ENCODE results near the gene ZNF688. TPM values are rescaled to one million over a fixed set of nuclear protein-coding genes. Genes with fewer than 3 reads are reported as not detected.

The ZNF688 gene
- total and polyA plus RNA-seq, 9 of the 15 experiments (the other 6 are each of a cell fraction or from before 2014, with no cell fraction given), result 0.48 to 12.9 (median 4.5) TPM

DNA sequence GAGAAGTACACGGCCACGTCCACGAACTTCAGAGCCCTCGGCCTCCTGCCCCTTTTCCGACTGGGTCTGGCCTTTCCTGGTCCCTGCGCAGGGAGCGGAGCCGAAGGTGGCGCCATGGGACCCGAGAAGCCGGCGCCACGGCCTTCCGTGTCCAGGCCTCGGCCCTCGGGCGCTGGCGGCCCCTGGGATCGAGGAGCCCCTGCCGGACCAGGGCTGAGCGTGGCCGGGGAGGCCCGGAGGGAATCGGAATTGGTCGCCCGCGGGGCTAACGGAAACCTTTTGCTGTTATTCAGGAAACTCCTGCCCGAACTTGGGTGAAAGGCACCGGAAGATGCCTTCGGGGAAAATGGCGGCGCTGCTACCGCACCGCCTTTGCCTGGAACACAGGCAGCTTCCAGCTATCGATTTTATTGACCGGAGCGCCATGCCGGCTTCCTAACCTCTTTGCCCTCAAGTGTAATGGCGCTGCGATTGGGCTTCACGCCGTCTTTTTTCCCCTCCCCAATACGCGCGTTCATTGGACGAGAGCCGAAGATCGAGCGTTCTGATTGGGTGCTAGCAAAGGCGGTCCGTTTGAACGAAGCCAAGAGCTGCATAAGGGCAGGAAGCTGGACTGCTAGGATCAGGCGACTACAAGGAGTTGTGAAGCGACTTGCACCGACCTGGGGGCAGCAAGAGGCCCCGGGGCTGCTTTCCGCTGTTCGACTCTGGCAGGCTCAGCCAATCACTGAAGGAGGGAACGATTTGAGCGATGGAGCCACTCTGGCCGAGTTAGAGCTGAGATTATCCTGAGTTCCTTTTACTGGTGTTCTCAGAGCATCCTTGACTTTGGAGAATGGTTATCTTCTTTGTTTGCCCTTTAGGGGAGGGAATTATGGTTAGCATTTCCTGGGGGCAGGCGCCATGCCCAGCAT is 38.7 kb upstream of the ZNF688 start, which contains the start of gene ZNF689 (continued):
- TF ChIP-seq, protein P1, sequence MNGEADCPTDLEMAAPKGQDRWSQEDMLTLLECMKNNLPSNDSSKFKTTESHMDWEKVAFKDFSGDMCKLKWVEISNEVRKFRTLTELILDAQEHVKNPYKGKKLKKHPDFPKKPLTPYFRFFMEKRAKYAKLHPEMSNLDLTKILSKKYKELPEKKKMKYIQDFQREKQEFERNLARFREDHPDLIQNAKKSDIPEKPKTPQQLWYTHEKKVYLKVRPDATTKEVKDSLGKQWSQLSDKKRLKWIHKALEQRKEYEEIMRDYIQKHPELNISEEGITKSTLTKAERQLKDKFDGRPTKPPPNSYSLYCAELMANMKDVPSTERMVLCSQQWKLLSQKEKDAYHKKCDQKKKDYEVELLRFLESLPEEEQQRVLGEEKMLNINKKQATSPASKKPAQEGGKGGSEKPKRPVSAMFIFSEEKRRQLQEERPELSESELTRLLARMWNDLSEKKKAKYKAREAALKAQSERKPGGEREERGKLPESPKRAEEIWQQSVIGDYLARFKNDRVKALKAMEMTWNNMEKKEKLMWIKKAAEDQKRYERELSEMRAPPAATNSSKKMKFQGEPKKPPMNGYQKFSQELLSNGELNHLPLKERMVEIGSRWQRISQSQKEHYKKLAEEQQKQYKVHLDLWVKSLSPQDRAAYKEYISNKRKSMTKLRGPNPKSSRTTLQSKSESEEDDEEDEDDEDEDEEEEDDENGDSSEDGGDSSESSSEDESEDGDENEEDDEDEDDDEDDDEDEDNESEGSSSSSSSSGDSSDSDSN (IDR thresholded peaks at IDR 0.05; ENCODE audit: borderline replicate concordance in 1 of 2, low read depth in 2 of 2, low read length in 2 of 2), result peak in 1 of 2 experiments; percentile 64; a peak in 1 of 4 replicates
- no peak for TF ChIP-seq SNRNP70 (optimal IDR thresholded peaks at IDR 0.05; ENCODE audit: low read depth, low read length)
- peak; percentile 60 for TF ChIP-seq HNRNPLL (IDR thresholded peaks at IDR 0.05; ENCODE audit: low read depth, low read length, poor library complexity, severe bottlenecking)
- TF ChIP-seq HMGN3 (IDR thresholded peaks at IDR 0.05; ENCODE audit: borderline replicate concordance, extremely low read depth, insufficient read length, low read depth, low read length), result peak; percentile 21
- 0 out of 2 replicates have a peak, but pooled peaks have one; percentile 24 for TF ChIP-seq E2F3 (CRISPR knock-in tag; IDR thresholded peaks at IDR 0.05)
- 0 out of 2 replicates have a peak, but pooled peaks have one; percentile 2 for TF ChIP-seq SAFB (IDR thresholded peaks at IDR 0.05; ENCODE audit: borderline replicate concordance, low read depth, low read length)
- TF ChIP-seq SAP30 (IDR thresholded peaks at IDR 0.05; ENCODE audit: borderline replicate concordance, insufficient read depth, low read depth, low read length, poor library complexity, severe bottlenecking), result peak; percentile 74
- TF ChIP-seq ZNF408 (CRISPR knock-in tag; IDR thresholded peaks at IDR 0.05; ENCODE audit: low read depth), result no peak
- TF ChIP-seq POLR2H (tag; IDR thresholded peaks at IDR 0.05; ENCODE audit: low read depth), result peak; percentile 78
- TF ChIP-seq ZNF589 (CRISPR knock-in tag; IDR thresholded peaks at IDR 0.05; ENCODE audit: low read depth), result 0 out of 2 replicates have a peak, but pooled peaks have one; percentile 60
- TF ChIP-seq GABPB1 (CRISPR knock-in tag; IDR thresholded peaks at IDR 0.05), result peak; percentile 57
- TF ChIP-seq, protein P2, sequence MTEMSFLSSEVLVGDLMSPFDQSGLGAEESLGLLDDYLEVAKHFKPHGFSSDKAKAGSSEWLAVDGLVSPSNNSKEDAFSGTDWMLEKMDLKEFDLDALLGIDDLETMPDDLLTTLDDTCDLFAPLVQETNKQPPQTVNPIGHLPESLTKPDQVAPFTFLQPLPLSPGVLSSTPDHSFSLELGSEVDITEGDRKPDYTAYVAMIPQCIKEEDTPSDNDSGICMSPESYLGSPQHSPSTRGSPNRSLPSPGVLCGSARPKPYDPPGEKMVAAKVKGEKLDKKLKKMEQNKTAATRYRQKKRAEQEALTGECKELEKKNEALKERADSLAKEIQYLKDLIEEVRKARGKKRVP (CRISPR knock-in tag; IDR thresholded peaks at IDR 0.05), result 0 out of 2 replicates have a peak, but pooled peaks have one; percentile 18
- TF ChIP-seq ZNF696 (CRISPR knock-in tag; conservative IDR thresholded peaks at IDR 0.05), result no peak
- 0 out of 2 replicates have a peak, but pooled peaks have one; percentile 22 for TF ChIP-seq PYGO2 (tag; IDR thresholded peaks at IDR 0.05)
- peak; percentile 77 for TF ChIP-seq RBBP5 (IDR thresholded peaks at IDR 0.05; ENCODE audit: borderline replicate concordance, insufficient read depth, low read length, poor library complexity, severe bottlenecking)
- TF ChIP-seq MAZ (CRISPR knock-in tag; conservative IDR thresholded peaks at IDR 0.05 in 1 of 2, IDR thresholded peaks at IDR 0.05 in 1 of 2), result peak; percentile 36 to 53; a peak in 2 of 4 replicates
- TF ChIP-seq, protein P3, sequence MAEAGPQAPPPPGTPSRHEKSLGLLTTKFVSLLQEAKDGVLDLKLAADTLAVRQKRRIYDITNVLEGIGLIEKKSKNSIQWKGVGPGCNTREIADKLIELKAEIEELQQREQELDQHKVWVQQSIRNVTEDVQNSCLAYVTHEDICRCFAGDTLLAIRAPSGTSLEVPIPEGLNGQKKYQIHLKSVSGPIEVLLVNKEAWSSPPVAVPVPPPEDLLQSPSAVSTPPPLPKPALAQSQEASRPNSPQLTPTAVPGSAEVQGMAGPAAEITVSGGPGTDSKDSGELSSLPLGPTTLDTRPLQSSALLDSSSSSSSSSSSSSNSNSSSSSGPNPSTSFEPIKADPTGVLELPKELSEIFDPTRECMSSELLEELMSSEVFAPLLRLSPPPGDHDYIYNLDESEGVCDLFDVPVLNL (CRISPR knock-in tag; IDR thresholded peaks at IDR 0.05; ENCODE audit: low read depth), result peak; percentile 93; the same call in 1 of the 2 replicates
